Measurements from ENCODE around the gene RASSF10.

The RASSF10 gene

DNA sequence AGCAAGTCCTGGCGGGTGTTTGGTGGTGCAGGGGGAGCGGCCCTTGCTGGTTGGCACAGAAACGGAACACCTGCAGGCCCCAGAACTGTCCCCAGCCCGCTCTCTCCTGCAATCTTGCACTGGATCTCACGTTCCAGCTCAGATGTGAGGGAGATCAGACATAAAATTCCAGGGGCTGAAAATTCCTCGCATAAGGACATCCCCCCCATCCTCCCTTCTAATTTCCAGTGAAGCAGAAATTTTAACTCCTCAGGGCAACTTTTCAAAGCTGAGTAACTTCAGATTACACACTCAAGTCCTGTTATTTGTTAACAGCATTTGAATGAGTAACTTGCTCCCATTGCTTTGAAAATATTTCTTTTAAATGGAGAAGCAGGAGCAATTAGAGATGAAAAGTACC, 40.3 kb upstream of the RASSF10 start:
- Histone ChIP-seq H3K4ac (ENCODE audit: low read length) (no peak overlapping the region), H3K27ac (replicated peaks; ENCODE audit: low read length) (no peak overlapping the region), H4K8ac (ENCODE audit: low read depth, low read length) (no peak overlapping the region), H3K79me1 (ENCODE audit: low read depth, low read length) (no peaks in the 10 kb centered on the region), H3K9ac (ENCODE audit: low read depth, low read length, poor library complexity) (no peak overlapping the region), H3K4me2 (ENCODE audit: insufficient read depth, low read length, poor library complexity, severe bottlenecking) (no peak overlapping the region), H2BK120ac (ENCODE audit: low read depth, low read length) (no peak overlapping the region), H2AK5ac (ENCODE audit: low read depth, low read length) (no peak overlapping the region), H2BK15ac (ENCODE audit: low read length) (no peak overlapping the region), H3K9me3 (replicated peaks in 1 of 2; ENCODE audit: control insufficient read depth in 2 of 2, insufficient read depth in 1 of 2, low read depth in 1 of 2, low read length in 2 of 2) (no peaks in the 10 kb centered on the region), H2BK12ac (ENCODE audit: low read length) (no peak overlapping the region), H3K36me3 (replicated peaks in 1 of 2; ENCODE audit: control insufficient read depth in 2 of 2, insufficient read depth in 2 of 2, low read length in 2 of 2) (no peaks in the 10 kb centered on the region), H3K23ac (ENCODE audit: low read depth, low read length, poor library complexity) (no peak overlapping the region), H3K14ac (ENCODE audit: low read length) (no peak overlapping the region), H3K27me3 (ENCODE audit: control insufficient read depth in 3 of 3, insufficient read depth in 3 of 3, low read depth in 1 of 3, low read length in 3 of 3) (no peaks in the 10 kb centered on the region), H2BK5ac (ENCODE audit: low read length) (no peak overlapping the region), H3K4me1 (ENCODE audit: control insufficient read depth in 2 of 2, insufficient read depth in 1 of 2, low read depth in 1 of 2, low read length in 2 of 2) (peaks cover 4 to 9% of the 10 kb centered on the region in 2 donors), H4K91ac (ENCODE audit: low read depth, low read length, poor library complexity) (no peak overlapping the region), H3K4me3 (ENCODE audit: low read length in 2 of 2) (no peak overlapping the region), H3K18ac (ENCODE audit: low read length) (no peak overlapping the region), H2AFZ (ENCODE audit: low read length) (peak overlapping the region; percentile 7)
- DNase-seq (ENCODE audit: low spot score), result no peak
- WGBS, 2 donors (ENCODE audit: extremely low coverage in 2 of 2, insufficient read length in 2 of 2, insufficient replicate concordance in 1 of 2), result no CpG with 5 or more reads among the region's 6 CpGs

DNA sequence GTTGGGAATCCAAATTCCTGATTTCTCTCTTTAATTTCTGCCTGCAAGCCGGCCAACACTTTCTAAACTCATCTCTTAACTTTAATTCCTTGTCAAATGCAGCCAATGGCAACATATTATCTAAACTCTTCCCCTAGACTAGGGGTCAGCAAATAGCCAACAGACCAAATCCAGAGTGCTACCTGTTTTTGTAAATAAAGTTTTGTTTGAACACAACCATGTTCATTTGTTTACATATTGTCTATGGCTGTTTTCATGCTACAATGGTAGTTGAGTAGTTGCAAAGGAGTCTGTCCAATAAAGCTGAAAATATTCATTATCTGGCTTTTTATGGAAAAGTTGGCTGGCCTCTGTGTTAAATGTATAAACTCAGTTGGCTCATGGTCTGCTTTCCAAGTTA, 37.2 kb upstream of the RASSF10 start:
- H2AK5ac ChIP-seq (ENCODE audit: low read depth, low read length), result no peak overlapping the region
- H2AFZ ChIP-seq (ENCODE audit: low read length), result no peak overlapping the region
- no peaks in the 10 kb centered on the region for H3K36me3 ChIP-seq (replicated peaks in 1 of 2; ENCODE audit: control insufficient read depth in 2 of 2, insufficient read depth in 2 of 2, low read length in 2 of 2)
- no peak overlapping the region for H3K9ac ChIP-seq (ENCODE audit: low read depth, low read length, poor library complexity)
- no peak overlapping the region for H3K4me2 ChIP-seq (ENCODE audit: insufficient read depth, low read length, poor library complexity, severe bottlenecking)
- no peak overlapping the region for H3K4me3 ChIP-seq (ENCODE audit: low read length in 2 of 2)
- no peaks in the 10 kb centered on the region for H3K4me1 ChIP-seq (ENCODE audit: control insufficient read depth in 2 of 2, insufficient read depth in 1 of 2, low read depth in 1 of 2, low read length in 2 of 2)
- no peaks in the 10 kb centered on the region for H3K79me1 ChIP-seq (ENCODE audit: low read depth, low read length)
- no peak overlapping the region for H2BK12ac ChIP-seq (ENCODE audit: low read length)
- H4K8ac ChIP-seq (ENCODE audit: low read depth, low read length), result no peak overlapping the region
- no peaks in the 10 kb centered on the region for H3K27me3 ChIP-seq (ENCODE audit: control insufficient read depth in 3 of 3, insufficient read depth in 3 of 3, low read depth in 1 of 3, low read length in 3 of 3)
- no peak overlapping the region for H2BK5ac ChIP-seq (ENCODE audit: low read length)
- no CpG with 5 or more reads among the region's 1 CpG for WGBS, 2 donors (ENCODE audit: extremely low coverage in 2 of 2, insufficient read length in 2 of 2, insufficient replicate concordance in 1 of 2)
- H3K14ac ChIP-seq (ENCODE audit: low read length), result no peak overlapping the region
- no peak overlapping the region for H3K27ac ChIP-seq (replicated peaks; ENCODE audit: low read length)
- H3K23ac ChIP-seq (ENCODE audit: low read depth, low read length, poor library complexity), result no peak overlapping the region
- H2BK15ac ChIP-seq (ENCODE audit: low read length), result no peak overlapping the region
- H3K4ac ChIP-seq (ENCODE audit: low read length), result no peak overlapping the region
- no peaks in the 10 kb centered on the region for H3K9me3 ChIP-seq (replicated peaks in 1 of 2; ENCODE audit: control insufficient read depth in 2 of 2, insufficient read depth in 1 of 2, low read depth in 1 of 2, low read length in 2 of 2)
- no peak overlapping the region for H3K18ac ChIP-seq (ENCODE audit: low read length)
- H2BK120ac ChIP-seq (ENCODE audit: low read depth, low read length), result no peak overlapping the region
- H4K91ac ChIP-seq (ENCODE audit: low read depth, low read length, poor library complexity), result no peak overlapping the region
- DNase-seq (ENCODE audit: low spot score), result no peak

DNA sequence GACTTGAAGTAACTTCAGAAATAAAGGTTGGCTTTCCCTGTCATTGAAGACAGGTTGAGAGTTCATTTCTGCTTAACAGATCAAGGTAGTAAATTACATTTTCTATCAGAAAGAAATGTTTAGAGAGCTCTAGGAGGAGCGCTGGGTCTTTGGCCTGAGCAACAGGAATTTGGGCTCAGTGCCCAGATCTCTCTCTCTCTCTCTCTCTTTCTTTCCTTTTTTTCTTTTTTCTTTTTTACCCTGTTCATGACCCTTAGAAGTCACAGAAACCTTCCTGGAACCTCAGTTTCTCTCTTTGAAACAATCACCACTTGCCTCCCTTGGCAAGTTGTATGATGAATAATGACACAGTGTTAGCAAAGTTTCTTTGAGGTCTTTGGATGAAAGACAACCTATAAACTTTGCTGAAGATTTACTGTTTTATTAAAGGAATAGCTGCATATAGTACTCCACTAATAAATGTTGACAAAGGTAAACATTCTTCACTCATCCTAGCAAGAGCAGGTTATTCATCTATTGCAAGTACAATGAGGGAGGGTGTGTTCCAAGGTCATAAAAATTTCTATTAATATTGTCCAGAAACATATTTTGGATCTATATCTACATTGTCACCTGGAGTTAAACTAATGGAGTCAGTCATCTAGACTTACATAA, 35.5 kb upstream of the RASSF10 start:
- H3K27ac ChIP-seq (replicated peaks; ENCODE audit: low read length), result no peak overlapping the region
- no peak overlapping the region for H2BK12ac ChIP-seq (ENCODE audit: low read length)
- no peak overlapping the region for H4K91ac ChIP-seq (ENCODE audit: low read depth, low read length, poor library complexity)
- H3K18ac ChIP-seq (ENCODE audit: low read length), result no peak overlapping the region
- H3K9me3 ChIP-seq (replicated peaks in 1 of 2; ENCODE audit: control insufficient read depth in 2 of 2, insufficient read depth in 1 of 2, low read depth in 1 of 2, low read length in 2 of 2), result no peaks in the 10 kb centered on the region
- no peak overlapping the region for H2AK5ac ChIP-seq (ENCODE audit: low read depth, low read length)
- H3K4me3 ChIP-seq (ENCODE audit: low read length in 2 of 2), result no peak overlapping the region
- H2BK120ac ChIP-seq (ENCODE audit: low read depth, low read length), result no peak overlapping the region
- H3K27me3 ChIP-seq (ENCODE audit: control insufficient read depth in 3 of 3, insufficient read depth in 3 of 3, low read depth in 1 of 3, low read length in 3 of 3), result no peaks in the 10 kb centered on the region
- no peak overlapping the region for H4K8ac ChIP-seq (ENCODE audit: low read depth, low read length)
- no peak overlapping the region for H3K14ac ChIP-seq (ENCODE audit: low read length)
- DNase-seq (ENCODE audit: low spot score), result no peak
- WGBS, 2 donors (ENCODE audit: extremely low coverage in 2 of 2, insufficient read length in 2 of 2, insufficient replicate concordance in 1 of 2), result no CpG with 5 or more reads among the region's 1 CpG
- H3K4me2 ChIP-seq (ENCODE audit: insufficient read depth, low read length, poor library complexity, severe bottlenecking), result no peak overlapping the region
- no peaks in the 10 kb centered on the region for H3K36me3 ChIP-seq (replicated peaks in 1 of 2; ENCODE audit: control insufficient read depth in 2 of 2, insufficient read depth in 2 of 2, low read length in 2 of 2)
- no peaks in the 10 kb centered on the region for H3K79me1 ChIP-seq (ENCODE audit: low read depth, low read length)
- H2BK5ac ChIP-seq (ENCODE audit: low read length), result no peak overlapping the region
- H2BK15ac ChIP-seq (ENCODE audit: low read length), result no peak overlapping the region
- no peak overlapping the region for H3K4ac ChIP-seq (ENCODE audit: low read length)
- no peak overlapping the region for H2AFZ ChIP-seq (ENCODE audit: low read length)
- H3K9ac ChIP-seq (ENCODE audit: low read depth, low read length, poor library complexity), result no peak overlapping the region
- no peaks in the 10 kb centered on the region for H3K4me1 ChIP-seq (ENCODE audit: control insufficient read depth in 2 of 2, insufficient read depth in 1 of 2, low read depth in 1 of 2, low read length in 2 of 2)
- no peak overlapping the region for H3K23ac ChIP-seq (ENCODE audit: low read depth, low read length, poor library complexity)

GRCh38 chr11:12975195-12975594, 33.9 kb upstream of the RASSF10 start:
- Histone ChIP-seq H3K9me3 (replicated peaks in 1 of 2; ENCODE audit: control insufficient read depth in 2 of 2, insufficient read depth in 1 of 2, low read depth in 1 of 2, low read length in 2 of 2) (no peaks in the 10 kb centered on the region), H2BK120ac (ENCODE audit: low read depth, low read length) (no peak overlapping the region), H3K4me1 (ENCODE audit: control insufficient read depth in 2 of 2, insufficient read depth in 1 of 2, low read depth in 1 of 2, low read length in 2 of 2) (peaks cover under 1 to 2% of the 10 kb centered on the region in 2 donors), H3K27me3 (ENCODE audit: control insufficient read depth in 3 of 3, insufficient read depth in 3 of 3, low read depth in 1 of 3, low read length in 3 of 3) (no peaks in the 10 kb centered on the region), H3K9ac (ENCODE audit: low read depth, low read length, poor library complexity) (no peak overlapping the region), H3K4me3 (ENCODE audit: low read length in 2 of 2) (no peak overlapping the region), H3K4me2 (ENCODE audit: insufficient read depth, low read length, poor library complexity, severe bottlenecking) (no peak overlapping the region), H3K23ac (ENCODE audit: low read depth, low read length, poor library complexity) (no peak overlapping the region), H2AK5ac (ENCODE audit: low read depth, low read length) (no peak overlapping the region), H3K4ac (ENCODE audit: low read length) (no peak overlapping the region), H3K27ac (replicated peaks; ENCODE audit: low read length) (no peak overlapping the region), H3K36me3 (replicated peaks in 1 of 2; ENCODE audit: control insufficient read depth in 2 of 2, insufficient read depth in 2 of 2, low read length in 2 of 2) (no peaks in the 10 kb centered on the region), H2BK15ac (ENCODE audit: low read length) (no peak overlapping the region), H4K8ac (ENCODE audit: low read depth, low read length) (no peak overlapping the region), H3K18ac (ENCODE audit: low read length) (no peak overlapping the region), H2BK5ac (ENCODE audit: low read length) (no peak overlapping the region), H3K79me1 (ENCODE audit: low read depth, low read length) (no peaks in the 10 kb centered on the region), H2AFZ (ENCODE audit: low read length) (no peak overlapping the region), H4K91ac (ENCODE audit: low read depth, low read length, poor library complexity) (no peak overlapping the region), H3K14ac (ENCODE audit: low read length) (no peak overlapping the region), H2BK12ac (ENCODE audit: low read length) (no peak overlapping the region)
- no CpG with 5 or more reads among the region's 2 CpGs for WGBS, 2 donors (ENCODE audit: extremely low coverage in 2 of 2, insufficient read length in 2 of 2, insufficient replicate concordance in 1 of 2)
- no peak for DNase-seq (ENCODE audit: low spot score)

All from neuronal stem cell (in vitro differentiated cells).